CD1c-positive myeloid dendritic cell (primary cell): ENCODE data around the gene MAFB.

Experiments
- DNase-seq: peaks from one replicate; pipeline ENCODE4 v3.0.0-alpha.2; 2016; ENCODE audit errors: extremely low spot score

Gene MAFB

DNA sequence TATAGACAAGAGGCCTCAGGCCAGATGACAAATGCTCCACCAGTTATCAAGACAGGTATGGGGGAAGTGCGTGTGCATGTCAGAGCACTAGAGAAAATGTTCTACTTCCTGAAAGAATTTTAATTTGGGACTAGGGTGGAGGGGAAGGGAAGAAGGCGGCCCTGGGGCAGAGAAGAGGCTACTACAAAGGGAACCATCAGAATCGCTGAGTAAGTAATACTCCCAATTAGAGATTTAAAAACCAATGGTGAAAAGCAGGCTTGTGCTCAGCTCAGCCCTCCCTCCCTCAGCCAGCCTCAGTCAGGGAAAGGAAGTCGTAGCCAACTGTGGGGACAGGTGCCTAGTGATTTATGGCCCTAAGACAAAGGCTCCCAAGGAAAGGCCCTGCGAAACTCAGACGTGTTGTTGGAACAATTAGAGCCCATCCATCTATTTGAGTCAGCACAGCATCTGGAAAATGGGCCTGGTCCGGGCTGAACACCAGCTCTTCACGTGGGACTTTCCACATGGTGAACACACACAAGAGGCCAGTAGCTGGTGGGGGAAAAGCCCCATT is 15.0 kb upstream of the MAFB start:
- peak; percentile 31 for DNase-seq

DNA sequence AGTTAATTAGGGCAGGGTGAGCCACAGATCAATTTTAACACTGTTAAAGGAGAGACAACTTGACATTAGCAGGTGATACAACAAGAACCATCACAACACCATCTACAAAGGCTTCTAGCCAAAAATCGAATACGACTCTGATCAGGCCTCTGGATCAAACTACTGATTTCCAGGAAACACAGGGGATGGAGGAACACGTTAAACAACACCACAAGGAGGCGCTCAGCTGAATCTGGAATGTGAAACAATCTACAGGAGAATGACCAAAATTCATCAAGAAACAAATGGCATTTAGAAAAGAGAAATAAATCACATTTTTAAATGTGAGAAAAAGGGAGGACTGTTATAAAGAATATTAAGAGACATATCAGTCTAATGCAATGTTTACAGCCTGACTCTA is 13.5 kb upstream of the MAFB start:
- no peak for DNase-seq

DNA sequence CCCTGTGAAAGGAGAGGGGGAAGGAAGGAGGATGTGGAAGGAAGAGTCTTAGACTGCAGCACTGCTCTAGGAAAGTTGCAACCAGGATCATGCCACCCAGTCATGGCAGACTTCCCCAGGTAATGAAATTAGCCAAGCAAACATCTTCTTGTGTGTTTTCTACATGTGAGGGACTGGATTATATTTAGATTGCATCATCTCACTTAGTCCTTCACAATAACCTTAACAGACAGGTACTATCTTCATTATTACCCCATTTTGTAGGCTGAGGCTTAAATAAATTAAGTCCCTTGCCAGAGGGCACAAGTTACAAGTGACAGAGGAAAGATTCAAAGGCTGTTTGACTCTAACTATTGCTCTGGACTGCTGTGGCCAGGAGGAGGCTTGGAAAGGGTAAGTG is 9.7 kb upstream of the MAFB start:
- no peak for DNase-seq

DNA sequence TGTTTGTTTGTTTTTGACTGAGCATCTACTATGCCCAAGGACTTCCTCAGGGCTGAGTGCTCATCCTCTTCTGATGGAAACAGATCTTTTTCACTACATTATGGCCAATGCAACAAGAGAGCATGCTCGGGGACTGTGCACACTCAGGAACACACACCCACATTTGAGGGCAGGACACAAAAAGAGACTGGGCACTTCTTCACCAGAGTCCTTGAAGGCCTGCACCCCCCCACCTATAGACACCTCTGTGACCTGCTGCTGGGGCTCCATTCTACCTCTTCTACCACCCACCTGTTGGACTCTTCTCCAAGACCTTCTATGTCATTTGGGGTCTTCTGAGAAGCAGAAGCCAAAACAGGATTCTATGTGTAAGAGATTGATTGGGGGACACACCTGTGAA is 9.2 kb upstream of the MAFB start:
- DNase-seq: no peak

DNA sequence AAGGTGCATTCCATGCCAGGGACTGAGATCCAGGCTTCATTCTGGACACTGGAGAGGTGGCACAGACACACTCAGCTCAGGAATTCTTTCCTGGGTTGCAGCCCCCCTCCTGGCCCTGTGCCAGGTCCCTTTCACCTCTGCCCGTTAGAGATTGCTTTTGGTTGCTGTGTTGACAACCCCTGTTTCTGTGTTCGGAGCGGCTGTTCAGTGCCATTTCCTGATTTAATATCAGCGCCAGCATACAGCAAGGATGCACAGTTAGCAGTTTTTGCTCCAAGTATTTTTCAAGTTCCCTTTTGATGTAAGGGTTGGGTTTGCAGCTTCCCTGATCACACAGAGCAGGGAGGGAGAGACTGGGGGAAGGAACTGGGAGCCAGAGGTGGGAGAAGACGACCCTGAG is 8.5 kb upstream of the MAFB start:
- DNase-seq: peak; percentile 57

DNA sequence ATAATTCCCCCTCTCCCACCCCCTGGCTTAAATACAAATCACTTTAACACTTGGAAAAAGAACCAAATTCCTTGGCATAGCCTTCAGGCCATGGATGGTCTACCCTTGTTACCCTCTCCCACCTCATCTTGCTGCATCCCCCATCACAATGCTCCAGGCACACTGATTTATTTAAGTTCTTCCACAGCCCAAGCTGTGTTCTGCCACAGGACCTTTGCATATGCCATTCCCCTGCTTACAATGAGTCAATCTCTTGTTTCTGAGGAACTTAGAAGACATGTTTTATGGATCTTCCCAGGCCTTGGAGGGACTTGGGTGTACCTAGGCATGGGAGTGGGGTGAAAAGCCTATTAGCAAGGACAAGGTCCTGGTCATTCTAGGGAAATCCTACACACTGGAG is 6.2 kb upstream of the MAFB start:
- DNase-seq: no peak

DNA sequence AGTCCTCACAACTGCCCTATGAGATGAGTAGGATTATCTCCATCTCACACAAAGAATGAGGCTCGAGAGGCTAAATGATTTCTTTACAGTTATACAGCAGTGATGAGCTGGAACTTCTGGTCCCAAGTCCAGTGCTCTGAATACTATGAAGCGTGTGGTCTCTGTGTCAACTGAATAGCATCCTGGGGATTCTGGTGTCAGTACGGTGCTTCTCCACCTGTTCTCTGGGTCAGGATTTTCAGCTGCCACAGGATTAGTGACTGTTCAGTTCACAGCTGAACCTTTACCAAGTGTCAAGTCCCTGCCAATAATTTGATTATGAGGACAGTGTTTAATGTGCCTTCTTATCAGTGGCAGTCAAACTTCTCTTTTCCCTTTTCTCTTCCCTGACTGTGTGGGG is 5.2 kb upstream of the MAFB start:
- no peak for DNase-seq

DNA sequence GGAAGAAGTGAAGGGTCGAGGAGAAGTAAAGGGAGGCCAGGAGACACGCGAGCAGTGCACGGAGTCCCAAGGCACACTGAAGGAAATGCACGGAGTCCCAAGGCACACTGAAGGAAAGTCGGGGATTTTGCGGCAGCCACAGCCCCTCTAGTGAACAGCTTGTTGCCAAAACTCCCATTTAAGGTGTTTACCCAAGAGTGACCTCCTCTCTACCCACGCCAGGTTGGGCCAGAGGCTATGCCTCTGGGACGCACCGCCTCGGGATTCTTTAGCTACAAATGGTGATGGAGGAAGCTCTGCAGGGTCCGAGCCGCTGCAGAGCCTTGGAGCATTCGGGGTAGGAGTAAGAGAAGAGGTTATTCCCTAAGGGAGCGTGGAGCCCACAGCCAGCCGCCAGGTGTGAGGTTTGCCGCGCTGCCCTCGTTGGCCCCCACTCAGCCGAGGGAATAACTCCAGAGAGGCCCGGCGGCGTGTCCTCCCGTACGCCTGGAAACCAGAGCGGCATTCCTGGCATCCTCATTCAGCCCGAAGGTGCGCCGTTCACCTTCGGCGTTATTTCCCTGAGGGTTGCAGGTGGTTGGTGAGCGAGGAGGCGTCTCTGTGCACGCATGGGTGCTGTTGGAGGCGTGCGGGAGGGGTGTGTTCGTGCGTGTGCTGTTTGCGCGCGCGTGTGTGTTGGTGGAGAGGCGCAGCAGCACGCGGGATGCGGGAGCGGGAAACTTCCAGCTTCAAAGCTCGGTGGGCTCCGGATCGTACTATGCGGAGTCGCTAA is 3.4 kb upstream of the MAFB start:
- no peak for DNase-seq

DNA sequence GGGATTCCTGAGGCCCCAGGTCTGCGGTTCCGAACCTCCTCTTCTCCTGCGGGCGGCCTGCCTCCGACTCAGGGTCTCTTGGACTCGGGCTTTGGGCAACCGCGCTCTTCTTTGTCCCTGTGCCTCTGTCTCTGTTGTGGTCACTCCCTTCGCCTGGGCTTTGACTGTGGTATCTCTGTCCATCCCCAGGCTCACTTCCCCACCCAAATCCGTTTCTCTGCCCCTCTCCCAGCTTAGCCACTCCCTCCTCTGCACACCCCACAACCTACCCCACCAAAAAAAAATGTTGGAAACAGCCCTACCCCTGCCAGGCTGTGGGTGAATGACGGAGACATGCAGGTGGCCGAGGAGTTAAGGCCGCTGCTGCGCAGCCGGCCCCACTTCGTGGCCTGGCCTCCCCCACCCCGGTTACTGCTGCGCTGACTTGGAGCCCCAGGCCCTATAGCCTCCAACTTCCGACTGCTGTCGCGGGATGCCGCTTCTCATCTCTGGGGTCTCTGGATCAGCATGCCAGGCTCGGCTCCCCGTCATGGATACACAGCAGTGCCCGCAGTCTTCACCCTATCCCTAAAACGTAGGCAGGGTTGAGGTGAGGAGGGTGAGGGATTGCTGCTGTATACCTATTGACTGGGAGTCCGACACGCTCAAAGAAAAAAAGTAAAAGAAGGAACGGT is 2.7 kb upstream of the MAFB start:
- DNase-seq: no peak

DNA sequence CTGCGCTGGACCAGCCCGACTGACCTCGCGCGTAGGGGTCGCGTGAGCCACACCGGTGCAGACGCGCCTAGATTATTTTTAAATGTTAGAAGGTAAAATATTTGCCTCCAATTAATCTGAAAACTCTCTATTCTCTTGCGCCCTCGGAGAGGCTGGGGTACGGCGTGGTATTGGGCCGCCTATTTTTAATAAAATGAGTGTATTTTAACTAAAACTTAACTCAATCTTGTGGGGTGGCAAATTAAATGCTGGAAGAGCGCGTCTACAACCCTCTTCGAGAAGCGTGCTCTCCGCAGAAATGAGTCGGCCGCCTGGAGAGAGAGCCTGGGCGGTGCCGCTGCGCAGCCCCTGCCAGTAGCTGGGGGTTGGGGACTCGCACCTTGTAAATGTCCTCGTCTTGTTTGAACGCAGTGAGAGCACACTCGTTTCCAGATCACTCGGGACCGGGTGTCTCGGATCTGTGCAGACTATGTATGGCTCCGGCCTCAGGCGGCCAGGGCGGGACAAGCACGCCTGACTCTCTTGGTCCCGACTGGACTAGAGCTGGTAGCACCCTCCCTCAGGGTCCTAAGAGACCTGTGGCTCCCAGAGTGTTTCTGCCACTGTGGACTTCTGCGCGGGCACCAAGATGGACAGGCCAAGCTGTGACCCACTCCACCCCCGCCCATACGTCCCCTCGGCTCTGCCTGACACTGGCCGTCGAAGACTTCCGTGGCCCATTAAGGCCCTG is 2.0 kb upstream of the MAFB start:
- DNase-seq: no peak

DNA sequence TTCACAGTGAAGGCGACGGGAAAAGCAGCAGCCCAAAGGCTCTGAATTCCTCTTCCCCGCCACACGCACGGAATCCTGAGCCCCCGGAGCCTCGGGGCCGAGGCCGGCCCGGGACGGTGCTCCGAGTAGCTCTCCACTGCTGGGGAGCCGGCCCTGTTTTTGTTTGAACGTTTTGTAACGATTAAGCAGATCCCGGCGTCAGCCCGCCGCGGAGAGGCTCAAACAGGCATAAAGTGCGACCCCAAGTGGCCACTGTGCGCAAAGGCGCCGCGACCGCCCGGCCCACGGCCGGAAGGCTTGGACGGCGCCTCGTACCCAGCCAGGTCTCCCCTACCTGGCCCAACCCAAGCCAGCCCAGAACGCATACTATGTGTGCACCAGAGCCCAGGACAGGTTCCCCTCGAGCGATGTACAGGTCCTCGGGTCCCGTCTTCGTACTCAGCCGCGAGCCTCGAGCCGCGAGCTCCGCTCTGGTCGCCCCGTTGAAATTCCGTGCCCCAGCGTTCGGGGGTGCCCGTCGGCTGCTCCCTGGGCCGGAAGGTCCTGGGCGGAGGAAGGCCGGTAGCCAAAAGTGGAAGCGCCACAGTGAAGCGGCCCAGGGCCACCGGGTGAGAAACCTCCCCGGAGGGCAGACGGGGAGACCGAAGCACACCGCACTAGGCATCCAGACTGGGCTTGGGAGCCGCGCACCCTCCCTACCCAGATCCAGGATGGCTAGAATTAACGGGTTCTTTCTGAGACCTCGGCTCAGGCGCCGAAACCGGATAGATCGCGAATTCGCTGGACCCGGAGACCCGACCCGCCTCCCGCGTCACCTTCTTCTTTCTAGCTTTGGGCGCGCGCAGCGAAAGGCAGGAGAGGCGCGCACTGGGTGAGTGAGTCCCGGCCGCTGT is 1.2 kb upstream of the MAFB start:
- peak; percentile 92 for DNase-seq

DNA sequence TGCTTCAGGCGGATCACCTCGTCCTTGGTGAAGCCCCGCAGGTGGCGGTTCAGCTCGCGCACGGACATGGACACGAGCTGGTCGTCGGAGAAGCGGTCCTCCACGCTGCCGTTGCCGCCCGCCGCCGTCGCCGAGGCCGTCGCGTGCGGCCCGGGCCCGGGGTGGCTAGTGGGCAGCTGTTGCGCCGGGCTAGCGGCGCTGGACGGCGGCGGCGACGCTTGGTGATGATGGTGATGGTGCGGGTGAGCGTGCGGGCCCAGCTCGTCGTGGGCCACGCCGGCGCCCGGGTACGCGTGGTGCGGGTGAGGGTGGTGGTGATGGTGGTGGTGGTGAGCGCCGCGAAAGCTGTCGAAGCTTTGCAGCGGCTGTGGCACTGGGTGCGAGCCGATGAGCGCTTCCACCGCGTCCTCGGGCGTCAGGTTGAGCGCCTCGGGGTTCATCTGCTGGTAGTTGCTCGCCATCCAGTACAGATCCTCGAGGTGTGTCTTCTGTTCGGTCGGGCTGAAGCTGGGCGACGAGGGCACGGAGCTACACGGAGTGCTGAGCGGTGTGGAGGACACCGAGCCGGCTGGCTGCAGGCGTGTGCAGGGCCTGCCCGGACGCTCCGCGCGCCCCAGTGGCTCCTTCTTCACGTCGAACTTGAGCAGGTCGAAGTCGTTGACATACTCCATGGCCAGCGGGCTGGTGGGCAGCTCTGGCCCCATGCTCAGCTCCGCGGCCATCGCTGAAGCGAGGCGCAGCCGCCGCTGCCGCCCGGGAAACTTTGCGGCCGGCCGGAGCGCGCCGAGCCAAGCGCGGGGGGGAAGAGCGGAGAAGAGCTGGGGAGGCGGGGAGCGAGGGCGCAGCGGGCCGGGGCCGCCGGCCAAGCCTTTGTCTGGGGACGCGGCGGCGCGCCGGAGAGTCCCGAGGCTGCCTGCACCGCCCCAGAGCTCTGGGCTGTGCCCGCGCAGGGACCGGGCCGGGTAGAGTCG is 622 bp downstream of the MAFB start:
- DNase-seq: no peak

DNA sequence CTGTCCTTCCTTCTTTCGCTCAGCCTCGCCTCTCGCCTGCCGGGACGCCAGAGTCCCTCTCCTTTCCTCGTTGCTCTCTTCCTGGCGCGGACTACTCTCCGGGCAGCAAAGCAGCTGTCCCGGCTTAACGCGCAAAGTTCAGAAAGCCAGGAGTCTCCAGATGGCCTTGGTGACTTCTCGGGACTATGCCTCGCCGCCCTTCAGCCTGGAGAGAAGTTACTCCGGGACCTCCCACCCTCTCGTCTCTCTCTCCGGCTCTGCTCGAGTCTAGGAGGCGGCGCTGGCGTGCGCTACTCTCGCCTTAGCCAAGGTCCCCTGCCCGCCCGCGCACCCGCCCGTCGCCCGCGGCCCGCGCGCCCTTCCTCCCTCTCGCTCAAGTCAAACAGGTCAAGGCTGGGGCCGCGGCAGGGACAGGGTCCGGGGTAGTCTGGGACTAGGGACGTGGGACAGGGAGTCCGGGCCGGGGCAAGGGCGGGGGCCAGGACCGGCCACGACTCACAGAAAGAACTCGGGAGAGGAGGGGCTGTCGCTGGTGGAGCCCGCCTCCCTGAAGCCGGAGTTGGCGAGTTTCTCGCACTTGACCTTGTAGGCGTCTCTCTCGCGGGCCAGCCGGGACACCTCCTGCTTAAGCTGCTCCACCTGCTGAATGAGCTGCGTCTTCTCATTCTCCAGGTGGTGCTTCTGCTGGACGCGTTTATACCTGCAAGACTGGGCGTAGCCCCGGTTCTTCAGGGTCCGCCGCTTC is 1.5 kb downstream of the MAFB start:
- peak; percentile 65 for DNase-seq

DNA sequence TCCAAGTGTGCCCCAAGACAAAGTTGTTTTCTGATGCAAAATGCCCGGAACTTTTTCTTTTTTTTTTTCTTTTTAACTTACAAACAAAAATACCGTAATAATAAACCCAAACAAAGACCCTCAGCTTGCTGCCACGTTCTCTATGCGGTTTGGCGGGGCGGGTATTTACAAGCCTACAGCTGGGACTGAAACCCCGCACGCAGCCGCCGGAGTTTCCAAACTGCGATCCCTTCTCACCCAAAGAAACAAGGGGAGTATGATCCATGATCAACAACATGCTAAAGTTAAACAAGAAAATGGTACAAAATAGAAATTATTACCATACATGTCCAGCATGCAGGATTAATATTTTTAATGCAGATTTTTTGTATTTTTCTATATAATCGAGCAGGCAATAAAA is 2.1 kb downstream of the MAFB start:
- no peak for DNase-seq

DNA sequence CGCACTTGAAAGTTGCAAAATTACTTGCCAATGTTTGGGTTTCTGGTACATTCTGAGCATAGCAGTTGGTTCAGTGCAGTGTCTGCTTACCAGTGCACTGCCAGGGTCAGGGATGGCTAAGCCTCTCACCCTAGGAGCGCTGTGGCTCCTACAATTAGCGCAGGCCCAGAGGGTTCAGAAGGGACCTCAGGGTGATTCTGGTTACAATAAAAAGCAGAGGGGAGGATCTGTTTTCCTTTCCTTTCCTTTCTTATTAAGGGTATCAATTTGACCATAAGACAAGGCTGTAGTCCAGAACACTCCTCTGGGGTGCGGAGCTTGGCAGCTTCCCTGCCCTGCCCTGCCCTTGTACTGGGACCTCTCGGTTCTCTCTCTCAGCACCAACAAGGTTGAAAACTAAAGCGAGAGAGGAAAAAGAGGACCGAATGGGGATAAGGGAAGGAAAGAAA is 2.6 kb downstream of the MAFB start:
- DNase-seq: no peak

DNA sequence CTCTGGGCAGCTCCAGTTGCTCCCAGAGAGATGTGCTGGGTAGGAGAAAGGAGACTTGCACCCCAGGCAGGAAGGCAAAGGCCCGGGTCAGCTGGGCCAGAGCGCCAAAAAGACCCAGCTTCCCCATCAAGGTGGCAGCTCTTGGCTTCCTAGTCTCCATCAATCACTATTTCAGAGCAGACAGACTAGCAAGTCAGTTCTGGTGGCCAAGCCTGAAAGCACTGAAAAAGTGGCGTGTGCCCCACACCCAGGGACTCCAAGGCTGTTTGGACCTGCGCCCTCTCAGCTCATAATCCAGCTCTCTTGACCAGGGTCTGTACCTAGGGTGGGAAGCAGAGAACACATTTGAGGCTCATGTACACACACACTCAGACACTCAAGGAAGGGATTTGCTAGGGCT is 3.7 kb downstream of the MAFB start:
- DNase-seq: no peak

DNA sequence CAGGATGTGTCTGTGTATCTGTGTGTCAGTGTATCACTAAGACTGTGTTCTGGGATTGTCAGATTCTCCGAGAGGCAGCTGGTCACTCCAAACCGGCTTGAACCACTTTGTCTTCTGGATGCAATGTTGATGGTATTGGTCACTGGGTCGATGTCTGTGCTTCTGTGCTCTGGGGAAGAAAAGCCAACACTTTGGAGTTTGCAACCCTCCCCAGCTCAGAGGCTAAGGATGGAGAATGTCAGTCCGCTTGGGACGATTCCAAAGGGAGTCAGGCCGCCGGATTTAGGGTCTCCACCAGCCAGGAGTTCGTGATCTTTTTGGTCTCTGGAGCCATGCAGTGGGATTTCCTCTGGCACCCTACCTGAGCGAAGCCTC is 5.2 kb downstream of the MAFB start:
- no peak for DNase-seq

DNA sequence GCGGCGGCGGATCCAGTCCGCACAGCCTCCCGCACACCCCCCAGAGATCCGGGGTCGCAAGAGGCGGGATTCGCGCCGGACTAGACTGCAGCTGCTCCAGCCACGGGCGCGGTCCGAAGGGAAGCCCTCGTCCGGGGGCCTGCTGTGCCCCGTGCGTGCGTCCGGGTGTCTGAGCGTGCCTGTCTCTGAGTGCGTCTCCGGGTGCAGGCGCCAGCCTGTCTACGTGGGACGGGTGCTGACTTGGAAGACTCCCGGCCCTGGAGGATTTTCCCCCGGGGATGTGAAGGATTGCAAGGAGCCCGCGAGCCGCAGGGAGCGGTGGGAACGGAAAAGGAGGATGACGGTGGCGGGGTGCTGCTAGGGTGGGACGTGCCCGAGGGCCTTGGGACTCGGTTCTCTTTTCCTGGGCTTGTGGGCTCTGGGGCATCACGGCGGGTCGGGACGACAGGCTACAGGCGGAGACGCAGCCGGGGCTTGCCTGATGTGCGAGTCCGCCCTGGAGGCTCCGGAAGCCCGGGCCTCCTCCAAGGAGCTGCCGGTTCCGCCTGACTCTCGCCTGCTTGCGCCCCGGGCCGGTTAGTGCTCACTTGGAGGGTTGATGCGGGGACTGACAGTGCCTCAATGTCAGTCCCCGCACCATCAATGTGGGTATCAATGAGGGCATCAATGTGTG is 5.7 kb downstream of the MAFB start:
- DNase-seq: peak; percentile 52
